ENCODE results near the gene GAPT.
A peak's percentile ranks its signal among the peaks of the same experiment; 100 is the strongest.

Gene GAPT

DNA sequence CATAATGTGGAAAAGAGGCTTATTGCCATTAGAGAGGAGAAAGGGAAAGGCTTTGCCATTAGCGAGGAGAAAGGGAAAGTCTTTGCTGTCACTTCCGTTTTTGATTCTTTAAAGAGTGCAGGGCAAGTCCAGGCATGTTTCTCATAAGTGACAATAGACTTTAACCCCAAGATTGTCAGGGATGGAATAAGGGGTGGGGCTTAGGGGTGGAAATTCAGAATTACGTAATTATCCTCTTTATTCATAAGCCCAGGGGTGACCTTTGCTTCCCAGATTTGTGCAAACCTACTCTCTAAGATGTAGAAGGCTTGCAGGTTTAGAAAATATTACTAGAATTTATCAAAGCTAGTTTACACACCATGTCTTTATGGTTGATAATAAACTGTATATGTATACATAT is 29.1 kb upstream of the GAPT start:
- peak; percentile 68 for DNase-seq

DNA sequence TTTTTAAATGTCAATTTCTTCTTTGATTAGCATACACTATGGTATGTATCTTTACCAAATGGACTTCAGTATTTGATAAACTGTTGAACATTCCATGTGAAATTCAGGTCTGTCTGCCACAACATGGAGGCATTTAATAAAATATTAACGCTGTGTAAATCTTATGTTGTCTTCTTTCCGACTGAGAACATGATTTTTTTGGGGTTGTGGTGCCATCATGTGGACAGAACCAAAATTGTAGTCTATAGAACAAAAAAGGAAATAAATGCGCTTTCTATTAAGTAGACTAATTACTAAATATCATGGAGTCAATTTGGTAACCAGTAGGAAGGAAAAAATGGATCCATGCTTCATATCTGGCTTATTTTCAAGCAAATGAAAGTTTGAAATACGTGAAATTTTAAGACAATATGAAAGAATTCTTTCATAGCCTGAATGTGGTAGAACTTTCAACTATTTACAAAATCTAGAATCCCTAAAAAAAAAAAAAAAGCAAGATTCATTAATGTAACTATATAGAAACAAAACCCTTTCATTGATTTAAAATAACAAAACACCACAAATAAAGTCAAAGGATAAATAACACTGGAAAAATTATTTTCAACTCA is 28.5 kb upstream of the GAPT start:
- DNase-seq, result peak; percentile 76

DNA sequence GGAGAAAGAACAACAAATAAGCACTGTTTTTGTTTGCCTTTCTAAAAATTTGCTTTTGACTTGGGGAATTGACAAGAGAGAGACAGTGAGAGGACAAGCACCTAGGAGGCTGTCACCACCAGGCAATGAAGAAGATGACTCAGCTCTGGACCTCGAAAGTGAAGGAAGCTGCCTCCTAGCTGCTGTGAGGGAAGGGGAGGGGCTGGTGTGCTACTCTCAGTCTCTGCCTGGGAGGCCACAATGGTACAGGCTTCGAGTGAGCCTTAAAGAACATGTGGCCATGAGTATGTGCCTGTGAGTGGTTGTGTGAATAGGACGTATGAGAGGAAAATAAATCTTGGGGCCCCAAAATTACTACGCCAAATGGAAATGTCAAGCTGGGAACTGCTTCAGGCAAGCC is 24.3 kb upstream of the GAPT start:
- DNase-seq, result peak; percentile 69

DNA sequence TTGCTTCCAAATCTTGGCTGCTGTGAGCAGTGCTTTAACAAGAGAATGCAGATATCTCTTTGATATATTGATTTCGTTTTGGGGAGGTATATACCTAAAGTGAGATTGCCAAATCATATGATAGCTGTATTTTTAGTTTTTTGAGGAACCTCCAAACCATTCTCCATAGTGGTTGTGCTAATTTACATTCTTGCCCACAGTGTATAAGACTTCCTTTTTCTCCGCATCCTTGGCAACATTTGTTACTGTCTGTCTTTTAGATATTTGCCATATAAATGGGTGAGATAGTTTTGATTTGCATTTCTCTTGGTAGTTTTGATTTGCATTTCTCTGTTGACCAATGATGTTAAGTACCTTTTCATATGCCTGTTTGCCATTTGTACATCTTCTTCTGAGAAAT is 21.3 kb upstream of the GAPT start:
- no peak for DNase-seq

DNA sequence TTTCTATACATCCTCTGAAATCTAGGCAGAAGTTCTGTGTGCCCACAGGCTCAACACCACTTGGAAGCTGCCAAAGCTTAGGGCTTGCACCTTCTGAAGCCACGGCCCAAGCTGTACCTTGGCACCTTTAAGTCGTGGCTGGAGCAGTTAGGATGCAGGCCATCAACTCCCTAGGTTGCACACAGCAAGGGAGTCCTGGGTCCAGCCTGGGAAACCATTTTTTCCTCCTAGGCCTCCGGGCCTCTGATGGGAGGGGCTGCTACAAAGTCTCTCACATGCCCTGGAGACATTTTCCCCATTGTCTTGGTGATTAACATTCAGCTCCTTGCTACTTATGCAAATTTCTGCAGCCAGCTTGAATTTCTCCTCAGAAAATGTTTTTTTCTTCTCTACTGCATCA is 15.8 kb upstream of the GAPT start:
- no peak for DNase-seq

DNA sequence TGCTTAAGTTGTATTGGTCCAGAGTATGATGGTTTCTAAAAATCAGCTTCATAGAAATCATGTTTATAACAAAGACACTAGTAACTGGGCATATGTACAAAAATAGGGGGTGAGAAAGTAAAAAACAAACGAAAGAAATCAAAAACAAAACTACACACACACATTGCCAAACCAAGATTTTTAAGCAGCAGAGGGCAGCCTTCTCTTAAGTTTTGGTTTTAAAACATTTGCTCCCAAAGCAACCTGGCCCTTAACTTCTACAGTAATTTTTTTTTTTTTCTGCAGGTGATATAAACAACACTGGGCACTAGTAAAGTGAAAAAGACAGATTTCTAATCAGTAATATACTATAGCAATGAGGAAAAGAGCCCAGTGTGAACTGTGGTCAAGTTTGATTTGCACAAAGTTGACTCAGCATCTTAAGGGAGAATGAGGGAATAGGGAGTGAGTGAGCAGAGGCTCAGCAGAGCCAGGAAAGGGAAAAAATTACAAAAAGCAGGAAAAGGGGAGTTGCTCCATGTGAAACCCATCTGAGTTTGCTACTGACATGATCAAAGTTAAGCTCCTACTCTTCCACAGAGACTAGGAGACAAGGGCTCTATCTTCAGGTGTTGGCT is 13.4 kb upstream of the GAPT start:
- peak; percentile 24 for DNase-seq

DNA sequence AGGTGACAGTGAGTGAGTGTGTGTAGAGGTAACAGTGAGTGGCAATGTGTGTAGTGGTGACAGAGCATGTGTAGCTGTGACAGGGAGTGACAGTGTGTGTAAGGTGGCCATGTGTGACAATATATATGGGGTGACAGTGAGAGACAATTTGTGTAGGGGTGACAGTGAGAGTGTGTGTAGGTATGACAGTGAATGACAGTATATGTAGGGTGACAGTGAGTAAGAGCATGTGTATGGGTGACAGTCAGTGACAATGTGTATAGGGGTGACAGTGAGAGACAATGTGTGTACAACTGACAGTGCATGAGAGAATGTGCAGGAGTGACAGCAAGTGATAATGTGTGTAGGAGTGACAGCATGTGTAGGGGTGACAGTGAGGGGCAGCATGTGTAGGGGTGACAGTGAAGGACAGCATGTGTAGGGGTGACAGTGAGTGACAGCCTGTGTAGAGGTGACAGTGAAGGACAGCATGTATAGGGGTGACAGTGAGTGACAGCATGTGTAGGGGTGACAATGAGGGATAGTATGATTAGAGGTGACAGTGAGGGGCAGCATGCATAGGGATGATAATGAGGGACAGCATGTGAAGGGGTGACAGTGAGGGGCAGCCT is 10.1 kb upstream of the GAPT start:
- no peak for DNase-seq

DNA sequence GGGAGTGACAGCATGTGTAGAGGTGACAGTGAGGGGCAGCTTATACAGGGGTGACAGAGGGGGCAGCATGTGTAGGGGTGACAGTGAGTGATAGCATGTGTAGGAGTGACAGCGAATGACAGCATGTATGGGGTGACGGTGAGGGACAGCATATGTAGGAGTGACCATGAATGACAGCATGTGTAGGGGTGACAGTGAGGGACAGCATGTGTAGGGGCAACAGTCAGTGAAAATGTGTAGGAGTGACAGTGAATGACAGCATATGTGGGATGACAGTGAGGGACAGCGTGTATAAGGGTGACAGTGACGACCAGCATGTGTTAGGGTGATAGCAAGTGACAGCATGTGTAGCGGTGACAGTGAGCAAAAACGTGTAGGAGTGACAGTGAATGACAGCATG is 9.4 kb upstream of the GAPT start:
- DNase-seq, result no peak

DNA sequence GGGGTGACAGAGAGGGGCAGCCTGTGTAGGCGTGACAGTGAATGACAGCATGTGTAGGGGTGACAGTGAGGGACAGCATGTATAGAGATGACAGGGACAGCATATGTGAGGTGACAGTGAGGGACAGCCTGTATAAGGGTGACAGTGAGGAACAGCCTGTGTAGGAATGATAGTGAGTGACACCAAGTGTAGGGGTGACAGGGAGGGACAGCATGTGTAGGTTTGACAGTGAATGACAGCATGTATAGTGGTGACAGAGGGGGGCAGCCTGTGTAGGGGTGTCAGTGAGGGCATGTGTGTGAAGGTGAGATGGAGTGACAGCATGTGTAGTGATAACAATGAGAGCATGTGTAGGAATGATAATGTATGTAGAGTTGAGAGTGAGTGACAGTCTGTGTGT is 8.7 kb upstream of the GAPT start:
- no peak for DNase-seq

DNA sequence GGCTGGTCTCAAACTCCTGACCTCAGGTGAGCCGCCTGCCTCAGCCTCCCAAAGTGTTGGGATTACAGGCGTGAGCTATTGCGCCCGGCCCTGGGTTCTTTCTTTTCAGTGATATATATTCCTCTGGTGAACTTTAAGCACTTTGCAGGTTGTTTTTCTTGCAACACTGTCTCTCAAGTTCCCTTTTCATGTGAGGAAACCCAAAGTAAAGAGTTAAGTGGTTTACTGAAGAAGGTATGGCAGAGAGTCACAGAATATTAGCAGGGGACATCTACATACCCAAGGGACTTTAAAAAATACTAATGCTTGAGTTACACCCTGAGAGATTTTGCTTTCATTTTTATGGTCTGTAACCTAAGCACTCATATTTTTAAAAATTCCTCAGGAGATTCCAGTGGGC is 6.7 kb upstream of the GAPT start:
- DNase-seq, result no peak

DNA sequence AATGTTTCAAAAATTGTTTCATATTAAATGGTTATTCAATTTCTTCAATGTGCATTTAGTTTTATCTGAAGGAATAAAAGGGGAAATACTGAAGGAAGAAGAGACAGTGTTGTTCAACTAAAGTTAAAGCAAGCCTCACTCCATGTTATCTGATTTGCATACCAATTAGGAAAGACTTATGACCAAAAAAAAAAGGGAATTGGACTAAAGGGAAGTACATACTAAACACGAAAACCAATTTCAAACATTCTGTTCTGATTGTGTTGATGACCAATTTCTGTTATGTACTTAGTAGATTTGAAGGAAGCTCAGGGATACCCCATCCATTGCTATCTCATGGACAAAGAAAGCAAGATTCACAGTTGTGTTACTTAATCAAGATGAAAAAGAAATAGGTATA is 4.9 kb upstream of the GAPT start:
- DNase-seq, result no peak

DNA sequence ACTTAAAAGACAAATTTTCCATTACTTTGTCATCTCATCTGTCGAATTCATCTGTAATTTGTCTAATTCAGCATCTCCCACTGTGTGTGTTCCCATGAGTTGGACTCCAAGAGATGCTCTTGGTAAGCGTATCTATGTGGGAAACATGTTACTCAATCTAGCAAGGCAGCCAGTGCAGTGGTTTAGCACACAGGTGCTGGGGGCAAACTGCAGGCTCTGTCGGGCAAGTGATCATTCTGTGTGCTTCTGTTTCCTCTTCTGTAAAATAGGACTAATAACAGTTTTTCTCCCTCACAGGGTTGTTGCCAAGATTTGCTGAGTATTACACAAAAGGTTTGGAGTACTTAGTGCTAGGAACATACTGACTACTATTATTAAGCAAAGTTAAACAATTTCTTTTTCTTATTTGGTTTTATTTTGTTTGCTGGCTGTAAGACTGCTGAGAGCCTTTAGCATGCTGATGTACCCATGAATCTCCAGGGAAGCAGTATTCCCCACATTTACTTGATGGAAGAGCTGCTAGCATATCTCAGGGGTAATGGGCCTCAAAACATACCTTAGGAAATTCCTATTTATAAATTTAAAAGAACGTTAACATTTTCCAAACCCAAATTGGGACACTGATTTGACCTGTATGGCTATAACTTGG is 709 bp upstream of the GAPT start:
- DNase-seq, result no peak

DNA sequence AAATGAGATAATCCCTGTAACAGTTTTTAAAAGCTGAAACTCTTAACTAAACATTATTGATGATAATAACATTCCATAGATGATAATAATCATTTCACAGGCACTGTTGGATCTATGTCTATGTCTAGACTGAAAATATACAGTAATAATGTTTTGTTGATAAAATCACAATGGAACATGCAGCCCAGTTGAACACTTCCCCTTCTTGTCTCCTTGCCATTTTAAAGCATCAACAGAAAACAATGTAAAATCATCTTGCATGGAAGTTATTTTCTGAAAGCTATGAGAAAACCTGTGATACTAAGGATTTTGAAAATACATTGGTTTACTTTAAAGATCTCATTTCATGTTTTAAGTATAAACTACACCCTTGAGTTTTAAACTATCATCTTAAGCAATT is 1.9 kb downstream of the GAPT start:
- no peak for DNase-seq

DNA sequence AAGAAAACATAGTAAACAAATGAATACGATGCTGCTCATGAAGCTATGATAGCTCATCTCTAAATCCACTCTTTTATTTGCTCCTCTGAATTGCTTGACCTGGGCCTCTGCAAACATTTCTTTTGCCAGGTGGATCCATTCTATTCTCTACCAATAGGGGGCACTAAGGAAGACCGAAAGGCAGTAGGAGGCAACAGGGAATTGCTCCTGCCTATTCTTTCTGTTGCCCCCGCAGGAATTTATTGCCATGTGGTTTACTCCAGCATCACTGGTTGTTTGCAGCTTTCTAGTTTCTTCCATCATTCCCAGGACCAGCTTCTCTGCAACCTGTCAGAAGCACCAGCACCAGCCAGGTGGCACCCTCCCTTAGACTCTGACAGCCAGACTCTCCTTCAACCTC is 5.3 kb downstream of the GAPT start:
- DNase-seq, result peak; percentile 22

DNA sequence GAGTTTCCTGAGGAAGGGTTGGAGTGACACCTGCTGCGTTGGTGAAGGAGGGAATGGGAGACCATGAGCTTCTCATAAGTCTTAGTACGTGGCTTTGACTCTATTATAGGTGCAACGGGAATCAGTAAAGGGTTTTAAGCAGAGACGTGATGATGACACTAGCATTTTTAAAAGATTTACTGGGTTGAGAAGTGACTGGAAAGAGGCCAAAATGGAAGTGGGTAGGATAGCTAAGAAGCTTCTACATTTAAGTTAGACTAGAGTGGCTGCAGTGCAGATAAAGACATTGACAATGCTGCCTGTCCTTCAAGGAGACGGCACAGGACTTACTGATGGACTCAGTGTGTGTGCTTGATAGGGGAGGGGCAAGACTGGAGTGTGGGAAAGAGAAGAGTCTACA is 6.2 kb downstream of the GAPT start:
- no peak for DNase-seq

DNA sequence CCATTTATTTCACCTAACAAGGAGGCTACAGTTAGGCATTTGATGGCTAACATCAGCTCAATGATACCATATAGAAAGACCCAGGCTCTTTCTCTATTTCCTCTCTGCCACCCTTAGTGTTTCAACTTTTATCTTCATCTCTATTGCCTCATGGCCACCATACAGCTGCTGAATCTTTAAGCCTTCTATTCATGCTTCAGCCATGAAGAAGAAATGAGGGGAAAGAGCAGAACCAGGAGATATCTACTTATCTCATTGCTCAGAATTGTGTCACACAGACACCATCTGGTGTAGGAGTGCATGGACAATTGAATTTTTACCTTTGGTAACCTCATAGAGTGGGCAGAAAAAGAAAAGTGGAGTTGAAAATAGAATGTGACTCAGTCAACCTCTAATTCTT is 6.7 kb downstream of the GAPT start:
- DNase-seq, result no peak

DNA sequence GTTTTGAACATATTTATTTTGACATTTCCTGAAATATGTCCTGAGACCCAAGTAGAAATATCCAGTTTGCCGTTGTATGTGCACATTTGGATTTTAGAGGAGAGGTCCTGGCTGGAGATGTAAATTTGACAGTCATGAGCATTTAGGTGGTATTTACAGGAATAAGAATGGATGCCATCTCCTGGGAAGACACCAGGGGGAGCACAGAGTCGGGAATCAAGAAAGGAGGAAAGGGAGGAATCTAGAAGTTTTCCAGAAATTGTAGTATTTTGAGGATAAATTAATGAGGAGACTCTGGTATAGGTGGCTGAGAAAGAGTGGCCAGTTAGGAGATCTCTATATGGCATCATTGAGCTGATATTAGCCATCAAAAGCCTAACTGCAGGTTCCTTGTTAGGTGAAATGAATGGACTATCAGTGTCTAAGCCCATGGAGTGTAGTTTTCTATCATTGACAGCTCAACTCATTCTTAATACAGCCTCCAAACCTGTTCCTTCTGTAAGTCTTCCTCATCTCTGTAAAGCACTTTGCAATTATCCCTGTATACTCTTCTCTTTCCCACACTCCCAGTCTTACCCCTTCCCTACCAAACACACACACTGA is 7.2 kb downstream of the GAPT start:
- DNase-seq, result peak; percentile 63

DNA sequence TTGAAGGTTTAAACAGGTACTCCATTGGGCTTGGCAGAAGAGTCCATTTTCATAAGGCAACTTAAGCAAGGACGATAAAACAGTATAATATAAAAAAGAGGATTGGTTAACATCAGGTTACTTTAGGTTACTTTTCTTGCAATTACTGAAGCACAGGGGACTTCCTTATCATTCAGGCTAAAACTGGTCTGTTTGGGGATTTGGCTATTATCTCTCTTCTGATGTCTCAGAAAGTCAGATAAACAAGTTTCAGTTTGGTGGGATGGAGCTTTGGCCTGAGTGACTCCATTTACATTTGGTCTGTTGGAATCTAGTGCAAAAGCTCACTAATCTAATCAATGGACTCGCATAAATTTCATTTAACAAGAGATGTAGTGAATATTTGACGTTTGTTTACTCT is 8.0 kb downstream of the GAPT start:
- DNase-seq, result no peak

DNA sequence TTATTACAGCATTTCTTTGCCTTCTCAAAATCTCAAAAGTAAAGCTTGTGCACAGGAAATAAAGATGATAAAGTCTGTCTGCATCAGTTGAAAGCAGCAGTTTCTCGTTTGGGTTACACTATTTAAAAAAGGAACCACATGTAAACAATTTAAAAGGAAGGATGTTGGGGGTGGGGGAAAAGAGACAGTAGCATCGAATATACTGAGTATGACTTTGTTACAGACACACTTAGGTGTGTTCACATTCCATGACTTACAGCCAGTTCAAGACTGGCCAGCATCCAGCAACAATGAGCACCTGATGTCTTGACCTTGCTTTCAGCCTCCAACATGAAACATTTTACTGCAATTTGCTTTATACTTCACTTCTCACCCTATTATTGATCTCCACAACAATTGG is 8.7 kb downstream of the GAPT start:
- DNase-seq, result no peak

DNA sequence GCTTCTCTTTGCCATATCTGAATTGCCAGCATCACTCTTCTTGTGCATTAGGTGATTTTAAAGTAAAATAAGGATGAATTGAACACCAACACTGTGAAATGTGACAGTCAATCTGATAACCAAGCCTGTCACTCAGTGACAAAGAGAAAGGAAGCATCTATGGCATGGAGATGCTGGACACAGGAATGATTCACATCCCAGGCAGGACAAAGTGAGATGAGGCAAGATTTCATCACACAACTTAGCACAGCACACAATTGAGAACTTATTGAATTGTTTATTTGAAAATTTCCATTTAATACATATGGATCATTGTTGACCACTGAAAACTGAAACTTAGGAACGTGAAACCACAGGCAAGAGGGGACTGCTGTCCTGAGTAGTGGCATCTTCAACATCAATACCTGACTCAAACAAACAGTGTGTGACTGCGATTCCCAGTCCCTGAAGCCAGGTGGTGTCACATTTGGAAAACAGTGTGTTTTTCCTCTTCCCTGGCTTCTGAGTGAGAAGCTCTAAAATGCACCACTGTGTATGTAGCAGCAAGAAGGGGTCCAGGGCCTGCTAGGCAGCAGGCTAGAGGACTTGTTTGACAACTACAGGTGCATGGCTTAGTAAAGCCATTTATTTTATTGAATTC is 10.7 kb downstream of the GAPT start:
- DNase-seq, result peak; percentile 19

DNA sequence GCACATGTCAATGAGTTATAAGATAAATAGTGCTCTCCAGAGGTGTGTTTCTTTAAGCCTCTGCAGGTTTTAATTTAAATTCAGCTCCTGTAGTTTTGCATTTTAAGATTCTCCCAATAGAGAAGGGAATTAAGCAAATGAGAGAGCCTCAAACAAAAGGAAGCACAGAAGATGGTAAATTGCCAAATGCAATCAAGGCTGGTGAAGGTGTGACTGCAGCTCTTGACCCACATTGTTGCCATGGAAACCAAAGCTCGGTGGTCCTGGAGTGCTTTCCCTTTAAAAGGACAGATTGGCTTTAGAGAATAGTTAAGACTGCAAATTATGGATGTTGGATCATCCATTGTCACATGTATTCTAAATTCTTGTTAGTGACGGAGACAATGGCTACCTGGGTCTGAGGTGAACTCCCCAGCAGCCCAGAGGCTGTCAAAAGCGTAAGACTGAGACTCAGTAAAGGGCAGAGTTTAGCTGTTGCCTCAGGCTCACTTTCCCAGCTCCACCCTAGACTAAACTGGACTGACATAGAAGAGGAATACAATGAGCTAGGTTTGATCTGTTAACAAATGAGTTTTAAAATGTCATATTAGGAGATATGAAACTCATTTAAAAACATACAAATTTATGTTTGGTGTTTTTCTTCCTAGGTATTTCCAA is 12.3 kb downstream of the GAPT start:
- no peak for DNase-seq

DNA sequence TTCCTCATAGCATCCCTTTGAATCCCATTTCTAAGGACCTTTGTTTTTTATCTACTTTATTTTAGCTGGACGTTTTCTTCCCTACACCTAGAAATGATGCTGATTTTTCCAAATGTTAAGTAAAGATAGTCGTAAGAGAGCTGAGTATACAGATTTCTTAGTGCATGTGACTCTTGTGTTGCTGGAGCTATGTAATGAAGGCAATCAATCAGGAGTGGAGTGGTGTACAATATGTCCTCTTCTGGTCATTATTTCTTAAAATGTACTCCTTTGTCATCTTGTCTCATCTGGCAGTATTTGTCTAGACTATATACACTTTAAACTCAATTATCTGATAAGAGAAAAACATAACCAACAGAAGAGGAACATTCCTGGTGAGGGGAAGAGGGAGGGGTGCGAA is 13.5 kb downstream of the GAPT start:
- no peak for DNase-seq

DNA sequence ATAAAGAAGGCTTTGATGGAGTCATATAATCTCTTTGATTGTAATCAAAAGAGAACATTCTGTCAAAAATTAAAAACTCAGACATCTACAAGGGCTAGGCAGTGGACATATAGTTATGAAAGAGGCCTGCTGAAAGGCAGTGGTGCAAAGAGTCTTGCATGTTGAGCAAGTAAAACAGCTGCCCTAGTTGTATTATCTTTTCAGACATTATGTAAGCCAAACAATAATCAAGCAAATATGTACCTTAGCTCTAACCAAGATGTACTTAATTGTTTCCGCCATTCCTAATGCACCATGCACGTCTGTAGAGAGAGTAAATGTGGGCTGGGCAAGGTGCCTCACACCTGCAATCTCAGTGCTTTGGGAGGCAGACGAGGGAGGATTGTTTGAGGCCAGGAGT is 14.3 kb downstream of the GAPT start:
- DNase-seq, result no peak
